Thoracic aorta (tissue), 2 donors: ENCODE results near the gene ZNF784. TPM values are rescaled to one million over a fixed set of nuclear protein-coding genes. Genes with fewer than 3 reads are reported as not detected.

Experiments
- ATAC-seq: fragments of 150-250 bp; one replicate; pipeline ENCODE4 v1.8.0; 2017; ENCODE audit warnings: low read depth; ENCODE audit not compliant: insufficient number of reproducible peaks, low FRiP score
- DNase-seq: peaks from one replicate; pipeline ENCODE4 v3.0.0-alpha.2; 2020; ENCODE audit warnings: low spot score
- H3K27ac ChIP-seq, 2 donors: fragments of 200-600 bp; sonication (generic); 1 replicate in 1 of 2; 2 replicates in 1 of 2; pipeline ENCODE4 v1.5.1; 2016; ENCODE audit warnings: mild to moderate bottlenecking in 2 of 2, moderate library complexity in 2 of 2
- H3K27me3 ChIP-seq: fragments of 200-600 bp; sonication (generic); replicated peaks from 2 replicates; pipeline ENCODE4 v1.6.0; 2016; ENCODE audit warnings: mild to moderate bottlenecking; ENCODE audit not compliant: insufficient read depth
- H3K36me3 ChIP-seq: fragments of 200-600 bp; sonication (generic); one replicate; pipeline ENCODE4 v1.5.1; 2016
- H3K4me1 ChIP-seq, 2 donors: fragments of 200-600 bp; sonication (generic); 1 replicate in 1 of 2; 2 replicates in 1 of 2; pipeline versions ENCODE4 v1.5.1 to v1.6.0; 2016; ENCODE audit warnings: low read depth in 2 of 2, mild to moderate bottlenecking in 1 of 2; ENCODE audit not compliant: control insufficient read depth in 1 of 2
- H3K4me3 ChIP-seq: fragments of 200-600 bp; sonication (generic); 2 replicates; pipeline ENCODE4 v1.5.1; 2016; ENCODE audit warnings: mild to moderate bottlenecking
- H3K9me3 ChIP-seq: fragments of 200-600 bp; sonication (generic); 2 replicates; pipeline ENCODE4 v1.5.1; 2016
- total RNA-seq, 2 donors: library from RNA; depleted of rRNA; stranded (reverse); fragments of >200 nt; gene quantifications; one replicate each; pipeline versions ENCODE4 v1.1.0 to v1.2.3, GENCODE V29; 2016
- TF ChIP-seq, protein P1 (sequence below): fragments of 200-600 bp; sonication (generic); IDR thresholded peaks from one replicate; pipeline ENCODE4 v1.5.1; 2019; ENCODE audit warnings: antibody characterized with exemption

The ZNF784 gene
- total RNA-seq, 2 donors from 2014 or later = 8.5 to 13.0 TPM

DNA sequence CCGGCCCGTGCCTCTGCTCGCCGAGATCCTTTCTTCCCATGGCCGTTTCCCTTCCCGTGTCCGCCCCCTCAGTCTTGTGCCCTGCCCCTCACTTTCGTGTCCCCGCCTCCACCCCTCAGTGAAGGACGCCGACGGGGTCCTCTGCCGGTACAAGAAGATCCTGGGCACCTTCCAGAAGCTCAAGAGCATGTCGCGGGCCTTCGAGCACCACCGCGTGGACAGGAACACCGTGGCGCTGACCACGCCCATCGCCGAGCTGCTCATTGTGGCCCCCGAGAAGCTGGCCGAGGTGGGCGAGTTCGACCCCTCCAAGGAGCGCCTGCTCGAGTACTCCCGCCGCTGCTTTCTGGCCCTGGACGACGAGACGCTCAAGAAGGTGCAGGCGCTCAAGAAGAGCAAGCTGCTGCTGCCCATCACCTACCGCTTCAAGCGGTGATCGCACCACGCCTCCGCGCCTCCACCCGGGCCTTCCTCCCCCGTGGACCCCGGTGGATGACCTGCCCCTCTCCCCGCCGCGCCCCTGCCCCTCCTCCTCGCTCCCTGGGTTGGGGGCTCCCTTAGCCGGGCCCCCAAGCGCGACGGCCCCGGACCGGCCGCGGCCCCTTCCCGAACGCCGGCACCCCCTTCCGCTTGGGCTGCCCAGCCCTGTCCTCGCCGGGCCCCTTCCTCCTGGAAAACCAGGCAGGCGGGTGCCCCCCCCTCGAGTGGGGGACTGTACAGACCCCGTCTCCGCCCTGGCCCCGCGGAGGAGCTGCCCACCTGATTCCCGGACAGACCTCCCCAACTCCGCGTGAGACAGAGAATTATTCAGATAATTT lies 28.2 kb upstream of the ZNF784 start:
- TF ChIP-seq, protein P1, sequence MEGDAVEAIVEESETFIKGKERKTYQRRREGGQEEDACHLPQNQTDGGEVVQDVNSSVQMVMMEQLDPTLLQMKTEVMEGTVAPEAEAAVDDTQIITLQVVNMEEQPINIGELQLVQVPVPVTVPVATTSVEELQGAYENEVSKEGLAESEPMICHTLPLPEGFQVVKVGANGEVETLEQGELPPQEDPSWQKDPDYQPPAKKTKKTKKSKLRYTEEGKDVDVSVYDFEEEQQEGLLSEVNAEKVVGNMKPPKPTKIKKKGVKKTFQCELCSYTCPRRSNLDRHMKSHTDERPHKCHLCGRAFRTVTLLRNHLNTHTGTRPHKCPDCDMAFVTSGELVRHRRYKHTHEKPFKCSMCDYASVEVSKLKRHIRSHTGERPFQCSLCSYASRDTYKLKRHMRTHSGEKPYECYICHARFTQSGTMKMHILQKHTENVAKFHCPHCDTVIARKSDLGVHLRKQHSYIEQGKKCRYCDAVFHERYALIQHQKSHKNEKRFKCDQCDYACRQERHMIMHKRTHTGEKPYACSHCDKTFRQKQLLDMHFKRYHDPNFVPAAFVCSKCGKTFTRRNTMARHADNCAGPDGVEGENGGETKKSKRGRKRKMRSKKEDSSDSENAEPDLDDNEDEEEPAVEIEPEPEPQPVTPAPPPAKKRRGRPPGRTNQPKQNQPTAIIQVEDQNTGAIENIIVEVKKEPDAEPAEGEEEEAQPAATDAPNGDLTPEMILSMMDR = no peak
- H3K4me3 ChIP-seq = no peak overlapping the region
- peak overlapping the region; percentile 91 to 98 for H3K27ac ChIP-seq
- peaks cover 33 to 41% of the 10 kb centered on the region in 2 donors for H3K4me1 ChIP-seq
- H3K9me3 ChIP-seq = no peaks in the 10 kb centered on the region
- ATAC-seq (no peak), DNase-seq (no peak)
- H3K36me3 ChIP-seq = no peaks in the 10 kb centered on the region
- H3K27me3 ChIP-seq = no peaks in the 10 kb centered on the region

DNA sequence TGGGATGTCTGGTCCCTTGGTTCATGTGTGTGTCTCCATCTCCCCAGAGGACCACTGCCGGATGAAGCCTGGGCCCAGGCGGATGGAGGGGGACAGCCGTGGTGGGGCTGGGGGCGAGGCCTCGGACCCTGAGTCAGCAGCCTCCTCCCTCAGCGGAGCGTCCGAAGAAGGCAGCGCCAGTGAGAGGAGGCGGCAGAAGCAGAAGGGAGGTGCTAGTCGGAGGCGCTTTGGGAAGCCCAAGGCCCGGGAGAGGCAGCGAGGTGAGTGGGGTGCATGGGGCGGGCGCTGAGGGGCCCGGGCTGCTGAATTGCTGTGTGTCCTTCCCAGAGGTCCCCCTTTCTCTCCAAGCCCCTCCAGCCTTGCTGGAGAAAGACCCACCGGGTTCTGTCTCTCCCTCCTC lies 26.9 kb upstream of the ZNF784 start:
- Histone ChIP-seq H3K9me3 (no peaks in the 10 kb centered on the region), H3K4me1 (peaks cover 27 to 38% of the 10 kb centered on the region in 2 donors), H3K4me3 (no peak overlapping the region), H3K36me3 (no peaks in the 10 kb centered on the region), H3K27me3 (no peaks in the 10 kb centered on the region), H3K27ac (no peak overlapping the region)
- DNase-seq = no peak
- TF ChIP-seq, protein P1 = no peak
- ATAC-seq = no peak

DNA sequence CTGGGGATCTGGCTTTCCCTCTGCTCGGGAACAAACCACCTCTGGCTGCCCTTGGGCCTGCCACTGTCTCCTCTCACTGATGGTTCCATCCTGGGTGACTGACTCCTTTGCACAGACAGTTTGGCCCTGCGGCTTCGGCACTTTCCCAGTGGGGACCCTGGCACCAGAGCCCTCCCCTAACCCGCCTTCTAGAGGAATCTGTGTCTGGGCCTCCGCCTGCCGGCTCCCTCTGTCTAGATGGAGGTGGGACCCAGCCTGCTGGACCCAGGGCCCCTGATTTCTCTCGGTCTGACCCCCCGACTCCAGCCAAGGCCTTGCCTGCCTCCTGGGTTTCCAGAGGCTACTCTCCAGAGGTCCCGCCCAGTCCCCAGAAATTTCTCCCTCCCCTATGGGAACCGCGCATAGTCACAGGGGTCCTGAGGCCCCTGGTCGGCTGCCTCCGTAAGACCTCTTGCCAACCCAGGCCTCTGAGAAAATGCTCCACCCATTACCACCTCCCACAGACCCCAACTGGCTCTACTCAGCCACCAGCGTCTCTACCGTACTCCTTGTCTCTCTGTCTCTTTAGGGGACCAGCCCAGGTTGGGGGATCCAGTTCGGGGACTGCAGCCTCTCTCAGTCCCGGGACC lies 26.4 kb upstream of the ZNF784 start:
- DNase-seq (no peak), ATAC-seq (no peak)
- H3K27me3 ChIP-seq = no peaks in the 10 kb centered on the region
- no peaks in the 10 kb centered on the region for H3K36me3 ChIP-seq
- H3K4me1 ChIP-seq = peaks cover 23 to 33% of the 10 kb centered on the region in 2 donors
- no peak overlapping the region for H3K27ac ChIP-seq
- H3K4me3 ChIP-seq = no peak overlapping the region
- H3K9me3 ChIP-seq = no peaks in the 10 kb centered on the region
- TF ChIP-seq, protein P1 = no peak

DNA sequence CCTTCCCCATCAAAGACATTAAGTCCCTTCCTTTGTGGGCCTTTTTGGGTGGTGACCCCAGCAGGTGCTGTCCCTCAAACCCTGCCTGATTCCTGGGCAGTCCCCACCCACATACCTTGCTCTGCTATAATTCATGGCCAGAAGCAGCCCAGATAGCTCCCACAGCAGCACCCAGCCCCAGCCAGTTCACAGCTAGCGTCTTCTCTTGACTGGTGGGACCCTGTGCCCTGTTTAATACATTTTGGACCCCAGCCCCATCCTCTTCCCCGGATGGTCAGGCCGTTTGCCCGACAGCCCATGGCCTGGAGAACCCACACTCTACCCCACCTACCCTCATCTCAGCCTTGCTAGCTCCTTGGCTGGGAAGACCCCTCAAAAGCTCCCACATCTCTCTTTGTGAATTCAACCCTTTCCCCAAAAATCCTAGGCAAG lies 25.8 kb upstream of the ZNF784 start:
- H3K36me3 ChIP-seq = peaks cover 4% of the 10 kb centered on the region
- H3K27me3 ChIP-seq = no peaks in the 10 kb centered on the region
- TF ChIP-seq, protein P1 = no peak
- no peak overlapping the region for H3K27ac ChIP-seq
- no peak for DNase-seq
- peaks cover 23 to 33% of the 10 kb centered on the region in 2 donors for H3K4me1 ChIP-seq
- no peaks in the 10 kb centered on the region for H3K9me3 ChIP-seq
- no peak for ATAC-seq
- no peak overlapping the region for H3K4me3 ChIP-seq
